ENCODE results near the gene CYP2F1.

GRCh38 chr19:41085748-41086415, 28.4 kb upstream of the CYP2F1 start:
- TF ChIP-seq CTCF (IDR thresholded peaks at IDR 0.05), result no peak
- no peak for TF ChIP-seq POLR2A (IDR thresholded peaks at IDR 0.05)
